ENCODE data around the gene TBC1D9B. TPM values are rescaled to one million over a fixed set of nuclear protein-coding genes. Genes with fewer than 3 reads are reported as not detected.

TBC1D9B gene
- total RNA-seq, 6 experiments from 2014 or later, result 58.7 to 81.9 (median 69.5) TPM

- Histone ChIP-seq H3K36me3 (peaks cover 0 to 42% (median 11%) of the 10 kb centered on the region in 4 donors), H3K27ac (no peak overlapping the region), H3K4me1 (no peaks in the 10 kb centered on the region), H3K27me3 (no peaks in the 10 kb centered on the region), H3K4me3 (no peak overlapping the region), H3K9me3 (no peaks in the 10 kb centered on the region)
- intact Hi-C loops (cut with DNase I), result no loop called here
- WGBS (ENCODE audit: insufficient coverage, low coverage, low lambda C conversion rate, missing lambda C conversion rate), result no CpG with 5 or more reads among the region's 5 CpGs
- DNase-seq (no peak), ATAC-seq (no peak)
- TF ChIP-seq POLR2A (IDR thresholded peaks at IDR 0.05) (no peak), CTCF (IDR thresholded peaks at IDR 0.05) (no peak)
These were observed 38.6 kb downstream of the TBC1D9B start for GRCh38 chr5:179869101-179869500.

GRCh38 chr5:179868541-179868940 is 39.2 kb downstream of the TBC1D9B start:
- no peaks in the 10 kb centered on the region for H3K4me1 ChIP-seq
- H3K36me3 ChIP-seq, result peaks cover 0 to 42% (median 10%) of the 10 kb centered on the region in 4 donors
- WGBS (ENCODE audit: insufficient coverage, low coverage, low lambda C conversion rate, missing lambda C conversion rate), result 70% methylated on average over 2 of the region's 14 CpGs
- no peak overlapping the region for H3K27ac ChIP-seq
- DNase-seq, result no peak
- no peak for ATAC-seq
- intact Hi-C loops (cut with DNase I), result no loop called here
- no peaks in the 10 kb centered on the region for H3K9me3 ChIP-seq
- TF ChIP-seq CTCF (IDR thresholded peaks at IDR 0.05) (no peak), POLR2A (IDR thresholded peaks at IDR 0.05) (no peak)
- no peaks in the 10 kb centered on the region for H3K27me3 ChIP-seq
- H3K4me3 ChIP-seq, result no peak overlapping the region

GRCh38 chr5:179867476-179867875 is 40.2 kb downstream of the TBC1D9B start:
- no peaks in the 10 kb centered on the region for H3K27me3 ChIP-seq
- no peaks in the 10 kb centered on the region for H3K9me3 ChIP-seq
- H3K4me3 ChIP-seq, result no peak overlapping the region
- DNase-seq, result no peak
- no CpG with 5 or more reads among the region's 11 CpGs for WGBS (ENCODE audit: insufficient coverage, low coverage, low lambda C conversion rate, missing lambda C conversion rate)
- H3K27ac ChIP-seq, result no peak overlapping the region
- no peak for ATAC-seq
- peaks cover 0 to 40% (median 11%) of the 10 kb centered on the region in 4 donors for H3K36me3 ChIP-seq
- no peaks in the 10 kb centered on the region for H3K4me1 ChIP-seq
- TF ChIP-seq POLR2A (IDR thresholded peaks at IDR 0.05) (no peak), CTCF (IDR thresholded peaks at IDR 0.05) (no peak)
- intact Hi-C loops (cut with DNase I), result no loop called here

- no peaks in the 10 kb centered on the region for H3K4me1 ChIP-seq
- intact Hi-C loops (cut with DNase I), result no loop called here
- no peak overlapping the region for H3K4me3 ChIP-seq
- no peak for ATAC-seq
- H3K36me3 ChIP-seq, result peaks cover 0 to 37% (median 8%) of the 10 kb centered on the region in 4 donors
- TF ChIP-seq POLR2A (IDR thresholded peaks at IDR 0.05), result no peak
- TF ChIP-seq CTCF (IDR thresholded peaks at IDR 0.05), result no peak
- no peak for DNase-seq
- WGBS (ENCODE audit: insufficient coverage, low coverage, low lambda C conversion rate, missing lambda C conversion rate), result 70% methylated on average over 2 of the region's 6 CpGs
- H3K27me3 ChIP-seq, result no peaks in the 10 kb centered on the region
- H3K9me3 ChIP-seq, result no peaks in the 10 kb centered on the region
- H3K27ac ChIP-seq, result no peak overlapping the region
These were observed 40.6 kb downstream of the TBC1D9B start for GRCh38 chr5:179867079-179867465.
